GM18520 (cell line): Measurements from ENCODE around the gene PPP2R2D.
"Not testable (repeated sequence)": the region's sequence is repeated elsewhere in the genome, so short reads cannot be mapped to it uniquely, and the experiment has no call there.

Source experiments
- ATAC-seq: cut with Tn5 transposase; IDR thresholded peaks from one replicate; pipeline ENCODE4 v1.9.1; 2021; ENCODE audit not compliant: unreplicated experiment

Gene PPP2R2D

GRCh38 chr10:131946321-131946751, 45.5 kb downstream of the PPP2R2D start:
- ATAC-seq = no peak

DNA sequence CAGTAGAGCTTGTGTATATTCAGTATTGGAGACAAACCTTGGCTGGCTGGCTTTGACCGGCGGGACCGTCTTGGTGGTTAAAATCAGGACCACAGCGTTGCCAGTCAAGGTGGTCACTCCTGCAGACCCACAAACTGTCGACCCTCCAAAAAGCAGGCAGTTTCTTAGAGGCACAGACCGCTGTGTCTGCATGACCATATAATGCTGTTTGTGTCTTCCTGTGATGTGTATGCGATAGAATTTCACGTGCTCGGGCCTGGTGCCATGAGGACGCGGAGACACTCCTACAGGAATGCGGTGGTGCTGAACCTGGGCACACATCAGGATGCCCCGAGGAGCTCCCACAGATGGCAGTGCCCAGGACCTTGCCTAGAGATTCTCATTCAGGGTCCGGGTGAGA, 46.1 kb downstream of the PPP2R2D start:
- no peak for ATAC-seq

DNA sequence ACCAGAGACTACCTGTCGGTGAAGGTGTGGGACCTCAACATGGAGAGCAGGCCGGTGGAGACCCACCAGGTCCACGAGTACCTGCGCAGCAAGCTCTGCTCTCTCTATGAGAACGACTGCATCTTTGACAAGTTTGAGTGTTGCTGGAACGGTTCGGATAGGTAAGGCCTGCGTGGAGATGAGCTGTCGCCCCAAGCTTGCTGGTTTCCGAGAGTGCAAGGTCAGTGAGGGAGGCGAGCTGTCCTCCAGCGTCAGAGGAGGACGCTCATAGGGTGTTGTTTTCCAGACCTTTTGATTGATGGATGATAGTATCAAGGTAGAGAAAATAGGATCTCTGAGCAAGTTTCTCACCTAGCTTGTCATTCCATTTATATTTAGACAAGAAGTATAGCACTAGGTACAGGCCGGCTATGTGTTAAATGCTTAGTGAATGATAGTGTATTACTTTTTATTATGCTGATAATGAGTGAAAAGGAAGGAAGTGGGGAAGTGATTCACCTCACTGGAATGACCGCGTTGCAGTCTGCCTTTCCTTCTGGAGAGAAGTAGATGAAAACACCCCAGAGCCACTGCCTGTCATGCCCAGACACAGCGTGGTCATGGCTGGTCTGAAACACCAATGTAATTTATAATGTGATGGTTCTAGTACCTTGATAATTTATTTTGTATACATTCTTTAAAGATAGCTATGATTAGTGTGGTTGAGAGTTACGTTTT, 47.0 kb downstream of the PPP2R2D start:
- ATAC-seq = no peak

DNA sequence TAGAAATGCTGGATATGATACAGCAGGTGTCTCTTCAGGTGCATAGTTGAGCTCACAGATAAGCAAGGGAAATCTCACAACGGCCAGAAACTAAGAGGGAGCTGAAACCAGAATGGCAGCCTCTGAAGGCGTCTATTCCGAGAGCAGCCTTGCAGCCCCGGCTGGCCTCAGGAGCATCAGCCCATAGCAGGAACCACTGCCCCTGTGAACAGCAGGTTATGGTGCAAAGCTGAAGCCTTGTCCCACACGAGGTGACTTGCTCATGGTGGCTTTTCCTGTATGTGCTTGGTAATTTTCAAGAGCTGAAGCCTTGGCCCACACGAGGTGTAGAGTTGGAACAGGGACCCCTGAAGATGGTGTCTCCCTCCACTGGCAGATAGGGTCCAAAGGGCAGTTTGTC, 47.7 kb downstream of the PPP2R2D start:
- ATAC-seq = no peak

GRCh38 chr10:131949041-131949862, 48.4 kb downstream of the PPP2R2D start:
- ATAC-seq = no peak

DNA sequence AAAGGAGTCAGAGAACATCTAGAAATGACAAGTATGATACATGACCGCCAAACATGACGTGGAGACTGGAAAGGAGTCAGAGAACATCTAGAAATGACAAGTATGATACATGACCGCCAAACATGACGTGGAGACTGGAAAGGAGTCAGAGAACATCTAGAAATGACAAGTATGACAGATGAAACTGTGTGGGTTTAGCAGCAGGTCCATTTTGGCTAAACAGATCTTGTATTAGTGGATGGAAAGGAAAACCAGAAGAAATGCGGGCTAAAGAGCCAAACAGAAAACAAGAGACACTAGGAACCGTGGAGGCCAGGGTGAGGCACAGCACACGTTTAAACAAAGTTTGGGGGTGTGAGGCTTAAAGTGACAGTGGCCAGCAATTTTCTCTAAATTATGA, 49.1 kb downstream of the PPP2R2D start:
- ATAC-seq = not testable (repeated sequence)

DNA sequence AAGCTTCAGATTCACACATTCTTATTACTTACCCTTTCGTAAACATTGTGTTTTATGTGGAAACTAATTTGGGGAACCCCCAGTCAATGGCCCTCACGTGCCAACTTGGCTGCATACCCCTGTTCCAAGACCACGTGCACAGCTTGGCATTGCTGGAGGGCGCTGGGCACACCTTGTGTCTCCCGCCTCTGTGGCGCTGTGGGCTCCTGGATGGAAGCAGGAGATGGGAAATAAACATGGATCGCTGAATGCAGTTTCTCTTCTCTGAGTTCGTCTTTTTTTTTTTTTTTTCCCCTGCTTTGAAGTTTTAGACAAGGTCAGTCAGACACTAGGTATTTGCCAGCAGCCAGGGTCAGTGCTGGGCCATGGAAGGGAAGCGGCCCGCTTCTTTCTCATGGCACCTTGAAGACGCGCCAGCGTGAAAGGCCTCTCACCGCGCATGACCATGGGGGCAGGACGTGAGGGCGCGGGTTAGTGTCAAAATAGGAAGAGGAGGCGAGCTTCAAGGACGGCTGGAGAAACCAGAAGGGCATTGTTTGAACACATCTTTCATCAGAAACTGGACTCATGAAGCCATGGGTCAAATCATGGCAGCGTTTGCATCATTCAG, 53.7 kb downstream of the PPP2R2D start:
- no peak for ATAC-seq

GRCh38 chr10:131955591-131956340, 55.0 kb downstream of the PPP2R2D start:
- ATAC-seq = no peak

DNA sequence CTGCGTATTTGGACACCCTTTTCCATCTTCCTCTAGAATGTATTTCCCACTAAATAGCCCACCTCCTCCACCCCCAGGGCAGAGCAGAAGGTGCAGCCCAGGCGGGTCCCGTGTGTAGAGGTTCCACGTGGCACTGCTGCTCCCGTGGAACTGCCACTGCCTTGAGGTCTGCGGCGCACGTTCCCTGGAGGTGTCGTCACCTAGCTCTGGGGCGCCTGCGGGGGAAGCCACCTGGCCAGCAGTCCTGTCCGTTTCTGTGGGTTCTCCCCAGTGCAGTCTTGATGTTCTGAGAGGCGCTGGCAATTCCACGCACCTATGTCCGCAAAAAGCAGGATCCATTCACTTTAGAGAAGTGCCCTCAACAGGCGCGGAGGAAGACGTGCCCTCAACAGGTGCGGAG, 59.0 kb downstream of the PPP2R2D start:
- no peak for ATAC-seq

DNA sequence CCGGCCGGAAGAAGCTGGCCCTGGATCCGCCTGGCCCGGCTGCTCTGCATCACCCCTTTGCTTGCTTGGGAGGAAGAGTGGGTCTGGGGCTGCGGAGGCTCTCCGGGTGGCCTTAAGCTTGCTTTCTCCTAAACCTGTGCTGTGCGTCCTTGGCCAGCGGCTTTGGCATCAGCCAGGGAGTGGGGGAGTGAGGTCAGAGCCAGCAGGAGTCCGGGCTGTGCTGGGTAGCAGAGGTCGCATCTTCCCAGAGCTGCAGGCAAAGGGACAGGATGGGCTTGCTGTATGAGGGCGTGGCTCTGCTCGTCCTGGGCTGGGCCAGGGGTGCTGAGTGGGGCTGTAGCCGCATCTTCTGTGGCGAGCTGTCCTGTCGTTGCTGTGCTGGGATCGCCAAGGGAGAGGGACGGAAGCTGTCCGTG, 59.8 kb downstream of the PPP2R2D start:
- ATAC-seq = no peak

- ATAC-seq = no peak
Measured at GRCh38 chr10:131961047-131961776, 60.4 kb downstream of the PPP2R2D start.

DNA sequence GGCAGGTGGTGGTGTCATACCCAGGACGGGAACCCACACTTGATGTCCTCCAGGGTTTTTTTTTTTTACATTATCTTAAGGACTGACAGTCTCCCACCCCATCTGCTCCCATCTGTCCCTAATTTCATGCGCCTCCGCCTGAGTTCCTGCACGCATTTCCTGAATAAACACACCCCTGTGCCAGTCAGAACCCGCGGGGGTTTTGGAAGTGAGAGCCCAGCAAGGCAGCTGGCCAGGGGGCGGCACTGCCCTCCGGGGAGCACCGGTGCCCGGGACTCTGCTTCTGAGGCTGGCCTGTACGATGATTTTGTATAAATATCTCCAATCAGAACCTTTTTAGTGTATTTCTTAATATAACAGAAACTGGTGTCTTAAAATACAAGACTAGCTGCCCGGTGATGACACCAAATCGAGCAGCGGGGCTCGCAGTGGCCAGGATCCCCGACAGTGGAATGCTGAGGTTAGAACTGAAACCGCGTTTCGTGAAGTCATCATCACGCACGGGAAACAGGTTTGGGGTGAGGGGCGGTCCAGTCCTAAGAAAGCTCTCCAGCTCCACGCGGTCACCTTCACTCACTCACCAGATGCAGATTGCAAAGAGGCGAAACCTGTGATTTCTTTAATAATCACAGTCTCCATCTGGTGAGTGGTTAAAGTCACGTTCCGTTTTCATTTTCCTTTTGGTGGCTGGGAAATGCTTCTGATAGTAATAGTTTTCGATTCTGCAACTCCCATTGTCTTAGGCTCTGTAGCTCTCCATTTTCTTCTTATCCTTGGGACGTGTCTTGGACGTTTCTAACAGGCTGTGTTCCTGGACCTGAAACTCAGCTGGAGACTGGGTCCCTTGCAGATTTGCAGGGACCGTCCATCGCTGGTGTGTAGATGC, 61.2 kb downstream of the PPP2R2D start:
- ATAC-seq = no peak

DNA sequence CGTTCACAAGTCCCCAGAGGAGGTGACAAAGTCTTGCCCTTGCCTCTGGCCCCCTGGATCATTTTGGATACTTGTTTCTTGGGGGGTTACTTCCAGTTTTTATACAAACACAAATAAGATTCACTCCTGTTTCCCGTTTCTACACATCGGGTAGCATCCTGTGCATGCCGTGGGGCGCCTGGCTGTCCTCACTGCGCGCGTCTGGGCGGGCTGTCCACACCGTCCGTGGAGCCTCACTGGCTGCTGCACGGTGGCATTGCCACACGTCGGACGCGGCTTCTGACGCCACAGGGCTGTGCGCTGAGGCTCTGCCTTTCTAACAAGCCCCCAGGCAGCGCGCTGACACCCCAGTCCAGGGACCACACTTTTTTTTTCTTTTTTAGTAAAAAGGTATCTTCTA, 62.5 kb downstream of the PPP2R2D start:
- ATAC-seq = no peak

- ATAC-seq = no peak
Measured at GRCh38 chr10:131963811-131964210, 63.0 kb downstream of the PPP2R2D start.

DNA sequence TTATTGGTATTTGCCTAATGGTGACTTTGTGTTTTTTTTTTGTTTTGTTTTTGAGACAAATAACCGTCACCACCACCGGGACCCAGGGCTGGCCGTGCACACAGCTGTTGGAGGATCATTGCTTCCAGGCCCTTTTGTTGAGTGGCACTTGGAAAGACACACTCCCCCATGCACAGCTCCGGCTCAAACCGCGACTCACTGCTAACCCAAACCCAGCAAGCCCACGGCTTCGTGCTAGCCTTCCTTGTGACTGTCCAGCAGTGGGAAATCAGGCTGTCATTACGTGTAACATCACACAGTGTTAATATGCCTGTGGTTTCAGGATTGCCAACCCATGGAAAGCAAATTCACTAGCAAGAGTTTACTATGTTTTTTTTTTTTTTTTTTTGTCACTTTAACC, 63.5 kb downstream of the PPP2R2D start:
- ATAC-seq = no peak

- ATAC-seq = no peak
Measured at GRCh38 chr10:131968949-131969348, 68.1 kb downstream of the PPP2R2D start.

DNA sequence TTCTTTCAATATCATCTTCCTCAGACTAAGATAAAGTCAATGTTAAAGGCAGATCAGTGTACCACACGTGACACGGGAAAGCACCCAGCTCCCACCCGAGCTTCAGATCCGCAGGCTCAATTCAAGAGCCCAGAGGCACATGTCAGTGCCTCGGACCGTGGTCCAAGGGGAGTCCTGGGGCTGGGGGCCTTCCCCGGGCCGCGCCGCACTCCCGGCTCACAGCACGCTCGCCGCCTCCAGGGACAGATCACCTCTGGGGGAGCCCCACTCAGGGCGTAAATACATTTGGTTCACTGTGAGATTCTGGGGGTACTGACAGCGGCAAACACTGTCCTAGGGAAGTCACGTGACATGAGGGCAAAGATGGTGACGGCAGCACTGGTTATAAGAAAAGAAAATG, 70.1 kb downstream of the PPP2R2D start:
- ATAC-seq = no peak

DNA sequence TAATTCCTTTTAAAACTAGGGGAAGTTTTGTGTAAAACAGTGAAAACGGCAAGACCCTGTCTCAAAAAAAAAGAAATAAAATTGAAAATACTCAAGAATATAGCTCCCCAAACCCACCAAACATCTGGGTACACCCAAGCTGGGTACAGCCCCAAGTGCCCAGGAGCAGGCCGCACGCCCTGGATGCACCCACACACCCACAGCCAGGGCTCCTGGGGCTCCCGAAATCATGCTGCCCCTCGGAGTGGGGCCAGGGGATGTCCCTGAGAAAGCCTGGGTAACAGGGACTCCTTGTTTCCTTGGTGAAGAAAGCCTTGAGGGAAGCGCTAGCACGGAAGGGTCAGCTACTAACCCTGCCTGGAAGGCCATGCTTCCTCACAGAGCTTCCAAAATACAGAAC, 70.8 kb downstream of the PPP2R2D start:
- ATAC-seq = no peak

DNA sequence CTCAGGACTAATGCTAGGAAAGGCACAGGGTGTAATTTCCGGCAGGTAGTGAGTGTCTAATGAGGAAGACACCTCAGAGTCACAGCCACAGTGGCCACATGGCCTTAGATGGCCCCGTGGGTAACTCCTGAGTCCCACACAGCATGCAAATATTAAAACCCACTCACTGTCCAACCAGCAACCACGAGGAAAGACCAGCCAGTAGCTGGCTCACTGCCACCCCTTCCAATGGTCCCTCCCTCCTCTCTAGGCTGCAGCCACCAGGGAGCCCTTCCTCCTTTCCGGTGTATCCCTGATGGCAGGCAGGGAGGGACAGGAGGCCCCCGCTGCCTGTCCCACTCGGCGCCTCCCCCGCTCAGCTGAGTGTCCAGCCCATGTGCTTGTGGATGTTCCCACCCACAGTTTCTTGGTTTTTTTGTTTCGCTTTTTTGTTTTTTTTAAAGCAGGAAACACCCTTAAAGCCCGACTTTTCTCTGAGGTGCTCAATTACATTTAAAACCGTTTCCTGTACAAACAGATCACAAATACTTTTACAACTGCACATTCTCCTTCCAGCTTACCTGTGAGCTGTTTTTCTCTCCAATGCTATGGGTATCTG, 71.8 kb downstream of the PPP2R2D start:
- no peak for ATAC-seq
